Cardiac muscle cell (in vitro differentiated cells and primary cell): ENCODE results near the gene SOX6. TPM values are rescaled to one million over a fixed set of nuclear protein-coding genes. Genes with fewer than 3 reads are reported as not detected.

Source experiments
- DNase-seq, 2 donors: peaks; one replicate each; pipeline versions ENCODE4 v3.0.0 to v3.0.0-alpha.2; 2010 to 2017; ENCODE audit warnings: low read depth in 1 of 2, low spot score in 1 of 2
- H3K27ac ChIP-seq: fragments of 200-600 bp; sonication (generic); 2 replicates; pipeline ENCODE4 v1.5.1; 2016
- H3K27me3 ChIP-seq: fragments of 200-600 bp; sonication (generic); 2 replicates; pipeline ENCODE4 v1.6.0; 2016; ENCODE audit warnings: control low read depth
- H3K36me3 ChIP-seq: fragments of 200-600 bp; sonication (generic); 2 replicates; pipeline ENCODE4 v1.5.1; 2016; ENCODE audit warnings: control low read depth
- H3K4me1 ChIP-seq: fragments of 200-600 bp; sonication (generic); 2 replicates; pipeline ENCODE4 v1.8.1; 2017; ENCODE audit warnings: low read depth, mild to moderate bottlenecking, mixed run types
- H3K4me3 ChIP-seq: fragments of 200-600 bp; sonication (generic); 2 replicates; pipeline ENCODE4 v1.5.1; 2016; ENCODE audit warnings: mild to moderate bottlenecking
- H3K9me3 ChIP-seq: fragments of 200-600 bp; sonication (generic); 2 replicates; pipeline ENCODE4 v1.5.1; 2017; ENCODE audit warnings: low read depth, mild to moderate bottlenecking, control low read depth
- CTCF ChIP-seq: IDR thresholded peaks from 2 replicates; pipeline ENCODE4 v1.5.1; 2012; ENCODE audit warnings: low read depth, mild to moderate bottlenecking, low read length
- polyA plus RNA-seq: library from polyadenylated mRNA; unstranded; fragments of >200 nt; fragmentation: Nextera tagmentation; extraction: Ambion mirVana; gene quantifications from 2 replicates; pipeline ENCODE4 v1.2.1, GENCODE V29; 2016
- total RNA-seq: library from RNA; depleted of rRNA; stranded (reverse); fragments of >200 nt; gene quantifications from 2 replicates; pipeline ENCODE4 v1.2.3, GENCODE V29; 2016

The SOX6 gene
- total and polyA plus RNA-seq, 2 experiments from 2014 or later, result 7.0 to 9.6 TPM

- no peak for DNase-seq
- peaks cover 4% of the 10 kb centered on the region for H3K27me3 ChIP-seq
- H3K36me3 ChIP-seq, result no peaks in the 10 kb centered on the region
- H3K4me1 ChIP-seq, result no peaks in the 10 kb centered on the region
- H3K9me3 ChIP-seq, result no peaks in the 10 kb centered on the region
- no peak for TF ChIP-seq CTCF
- H3K27ac ChIP-seq, result no peak overlapping the region
- no peak overlapping the region for H3K4me3 ChIP-seq
Measured at GRCh38 chr11:16262645-16262955, 93.7 kb downstream of the SOX6 start.

GRCh38 chr11:16261836-16262644 lies 94.3 kb downstream of the SOX6 start:
- H3K4me3 ChIP-seq, result no peak overlapping the region
- H3K9me3 ChIP-seq, result no peaks in the 10 kb centered on the region
- no peak overlapping the region for H3K27ac ChIP-seq
- no peaks in the 10 kb centered on the region for H3K36me3 ChIP-seq
- peaks cover 4% of the 10 kb centered on the region for H3K27me3 ChIP-seq
- no peak for TF ChIP-seq CTCF
- DNase-seq, result no peak
- no peaks in the 10 kb centered on the region for H3K4me1 ChIP-seq

GRCh38 chr11:16252373-16252772 lies 104.0 kb downstream of the SOX6 start:
- TF ChIP-seq CTCF, result peak; percentile 21
- Histone ChIP-seq H3K36me3 (no peaks in the 10 kb centered on the region), H3K9me3 (no peaks in the 10 kb centered on the region), H3K4me1 (no peaks in the 10 kb centered on the region), H3K4me3 (no peak overlapping the region), H3K27me3 (no peaks in the 10 kb centered on the region), H3K27ac (no peak overlapping the region)
- peak; percentile 3 to 6 for DNase-seq

- Histone ChIP-seq H3K36me3 (no peaks in the 10 kb centered on the region), H3K4me3 (no peak overlapping the region), H3K9me3 (no peaks in the 10 kb centered on the region), H3K4me1 (no peaks in the 10 kb centered on the region), H3K27me3 (no peaks in the 10 kb centered on the region), H3K27ac (no peak overlapping the region)
- no peak for TF ChIP-seq CTCF
- no peak for DNase-seq
Measured at GRCh38 chr11:16248248-16248647, 108.1 kb downstream of the SOX6 start.

- H3K4me1 ChIP-seq, result peaks cover 16% of the 10 kb centered on the region
- H3K27ac ChIP-seq, result no peak overlapping the region
- H3K9me3 ChIP-seq, result no peaks in the 10 kb centered on the region
- no peak overlapping the region for H3K4me3 ChIP-seq
- H3K36me3 ChIP-seq, result no peaks in the 10 kb centered on the region
- no peaks in the 10 kb centered on the region for H3K27me3 ChIP-seq
- TF ChIP-seq CTCF, result no peak
- no peak for DNase-seq
Measured at GRCh38 chr11:16242806-16243205, 113.5 kb downstream of the SOX6 start.
